Mesothelial cell of epicardium (in vitro differentiated cells): ENCODE data around the gene PITX2. TPM values are rescaled to one million over a fixed set of nuclear protein-coding genes. Genes with fewer than 3 reads are reported as not detected.

Experiments
- DNase-seq, 2 experiments: peaks; one replicate each; pipeline ENCODE4 v3.0.0; 2021; ENCODE audit warnings: low spot score in 2 of 2; ENCODE audit not compliant: unreplicated experiment in 2 of 2
- H3K27ac Mint-ChIP-seq: 2 replicates; pipeline ENCODE4 v1.8.0; 2021; ENCODE audit warnings: mixed read lengths
- H3K27me3 Mint-ChIP-seq: 2 replicates; pipeline ENCODE4 v1.8.0; 2021; ENCODE audit warnings: low read depth, mixed read lengths
- H3K36me3 Mint-ChIP-seq: 2 replicates; pipeline ENCODE4 v1.8.0; 2021; ENCODE audit warnings: mixed read lengths
- H3K4me1 Mint-ChIP-seq: 2 replicates; pipeline ENCODE4 v1.8.0; 2021; ENCODE audit warnings: mixed read lengths
- H3K4me3 Mint-ChIP-seq: 2 replicates; pipeline ENCODE4 v1.8.0; 2021; ENCODE audit warnings: mild to moderate bottlenecking, moderate library complexity, mixed read lengths
- H3K9me3 Mint-ChIP-seq: 2 replicates; pipeline ENCODE4 v1.8.0; 2021; ENCODE audit warnings: mixed read lengths
- CTCF ChIP-seq: fragments of 200-600 bp; sonication (generic); IDR thresholded peaks from one replicate; pipeline ENCODE4 v1.5.0; 2021; ENCODE audit warnings: antibody characterized with exemption; ENCODE audit not compliant: unreplicated experiment
- total RNA-seq: library from RNA; stranded (reverse); gene quantifications from 3 replicates; pipeline ENCODE4 v1.2.1, GENCODE V29; 2021

The PITX2 gene
- total RNA-seq, result 88.7 to 99.3 TPM (median 95.5 TPM) in 3 replicates

GRCh38 chr4:110622841-110623717, at the start of gene PITX2:
TSS of gene PITX2 (minus strand) at chr4:110623077. CDS start at chr4:110622460, 617 bp downstream.
- peak within 1 kb of the TSS; percentile 95 for H3K27ac Mint-ChIP-seq

GRCh38 chr4:110671679-110672078, 48.8 kb upstream of the PITX2 start:
- Mint-ChIP-seq H3K27ac (no peak overlapping the region), H3K4me1 (peaks cover 21% of the 10 kb centered on the region), H3K36me3 (no peaks in the 10 kb centered on the region), H3K9me3 (no peaks in the 10 kb centered on the region), H3K4me3 (no peak overlapping the region), H3K27me3 (no peaks in the 10 kb centered on the region)
- no peak for DNase-seq
- TF ChIP-seq CTCF, result no peak

More at GRCh38 chr4:110622841-110623717, at the start of gene PITX2:
- peaks cover 45% of the 10 kb centered on the region for H3K27me3 Mint-ChIP-seq
- peak within 1 kb of the TSS; percentile 86 for H3K4me3 Mint-ChIP-seq
- TF ChIP-seq CTCF, result no peak
- DNase-seq, result peak; percentile 99
- peaks cover 78% of the 10 kb centered on the region for H3K4me1 Mint-ChIP-seq
- H3K9me3 Mint-ChIP-seq, result no peaks in the 10 kb centered on the region
- H3K36me3 Mint-ChIP-seq, result peaks cover 18% of the 10 kb centered on the region

- no peak for DNase-seq
- no peaks in the 10 kb centered on the region for H3K9me3 Mint-ChIP-seq
- TF ChIP-seq CTCF, result no peak
- no peak overlapping the region for H3K27ac Mint-ChIP-seq
- peaks cover 23% of the 10 kb centered on the region for H3K4me1 Mint-ChIP-seq
- H3K36me3 Mint-ChIP-seq, result no peaks in the 10 kb centered on the region
- no peak overlapping the region for H3K4me3 Mint-ChIP-seq
- H3K27me3 Mint-ChIP-seq, result no peaks in the 10 kb centered on the region
Measured at GRCh38 chr4:110669663-110670062, 46.8 kb upstream of the PITX2 start.

- no peak for DNase-seq
- peaks cover 31% of the 10 kb centered on the region for H3K4me1 Mint-ChIP-seq
- no peak for TF ChIP-seq CTCF
- H3K4me3 Mint-ChIP-seq, result no peak overlapping the region
- H3K27me3 Mint-ChIP-seq, result no peaks in the 10 kb centered on the region
- H3K36me3 Mint-ChIP-seq, result no peaks in the 10 kb centered on the region
- H3K9me3 Mint-ChIP-seq, result no peaks in the 10 kb centered on the region
- H3K27ac Mint-ChIP-seq, result peak overlapping the region; percentile 64
Measured at GRCh38 chr4:110668463-110669235, 45.8 kb upstream of the PITX2 start.

GRCh38 chr4:110667670-110668069, 44.8 kb upstream of the PITX2 start:
- H3K27ac Mint-ChIP-seq, result no peak overlapping the region
- no peak overlapping the region for H3K4me3 Mint-ChIP-seq
- no peak for TF ChIP-seq CTCF
- peaks cover 31% of the 10 kb centered on the region for H3K4me1 Mint-ChIP-seq
- no peaks in the 10 kb centered on the region for H3K27me3 Mint-ChIP-seq
- H3K36me3 Mint-ChIP-seq, result no peaks in the 10 kb centered on the region
- DNase-seq, result no peak
- H3K9me3 Mint-ChIP-seq, result no peaks in the 10 kb centered on the region
